Fibroblast of pulmonary artery (primary cell): Measurements from ENCODE around the gene TNFRSF8.

Experiments used
- DNase-seq: peaks from one replicate; pipeline ENCODE4 v3.0.0-alpha.2; 2010; ENCODE audit warnings: low read depth
- H3K4me3 ChIP-seq: replicated peaks from 2 replicates; pipeline ENCODE4 v1.5.1; 2011; ENCODE audit warnings: low read depth, mild to moderate bottlenecking, control low read depth, low read length, moderate library complexity
- TF ChIP-seq, protein P1 (sequence below): IDR thresholded peaks from 2 replicates; pipeline ENCODE4 v1.5.1; 2011; ENCODE audit warnings: mild to moderate bottlenecking, control low read depth, low read length, inconsistent platforms; ENCODE audit errors: missing control alignments

TNFRSF8 gene

DNA sequence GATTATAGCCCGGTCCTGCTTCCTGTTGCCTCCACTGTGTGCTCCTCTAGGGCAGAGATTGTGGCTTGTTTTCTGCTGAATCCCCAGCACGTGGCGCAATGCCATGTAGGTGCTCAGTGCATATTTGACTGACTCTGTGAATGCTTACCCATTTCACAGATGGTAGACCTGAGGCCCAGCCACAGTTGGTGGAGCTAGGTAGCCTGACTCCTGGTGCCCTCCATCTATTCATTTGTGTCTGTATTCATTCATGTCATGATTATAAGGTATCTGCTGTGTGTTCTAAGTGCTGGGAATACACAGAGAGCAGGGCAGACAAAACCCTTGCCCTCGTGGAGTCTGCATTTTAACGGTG, 126.2 kb downstream of the TNFRSF8 start:
- H3K4me3 ChIP-seq = no peak overlapping the region
- no peak for DNase-seq
- TF ChIP-seq, protein P1, sequence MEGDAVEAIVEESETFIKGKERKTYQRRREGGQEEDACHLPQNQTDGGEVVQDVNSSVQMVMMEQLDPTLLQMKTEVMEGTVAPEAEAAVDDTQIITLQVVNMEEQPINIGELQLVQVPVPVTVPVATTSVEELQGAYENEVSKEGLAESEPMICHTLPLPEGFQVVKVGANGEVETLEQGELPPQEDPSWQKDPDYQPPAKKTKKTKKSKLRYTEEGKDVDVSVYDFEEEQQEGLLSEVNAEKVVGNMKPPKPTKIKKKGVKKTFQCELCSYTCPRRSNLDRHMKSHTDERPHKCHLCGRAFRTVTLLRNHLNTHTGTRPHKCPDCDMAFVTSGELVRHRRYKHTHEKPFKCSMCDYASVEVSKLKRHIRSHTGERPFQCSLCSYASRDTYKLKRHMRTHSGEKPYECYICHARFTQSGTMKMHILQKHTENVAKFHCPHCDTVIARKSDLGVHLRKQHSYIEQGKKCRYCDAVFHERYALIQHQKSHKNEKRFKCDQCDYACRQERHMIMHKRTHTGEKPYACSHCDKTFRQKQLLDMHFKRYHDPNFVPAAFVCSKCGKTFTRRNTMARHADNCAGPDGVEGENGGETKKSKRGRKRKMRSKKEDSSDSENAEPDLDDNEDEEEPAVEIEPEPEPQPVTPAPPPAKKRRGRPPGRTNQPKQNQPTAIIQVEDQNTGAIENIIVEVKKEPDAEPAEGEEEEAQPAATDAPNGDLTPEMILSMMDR = no peak

DNA sequence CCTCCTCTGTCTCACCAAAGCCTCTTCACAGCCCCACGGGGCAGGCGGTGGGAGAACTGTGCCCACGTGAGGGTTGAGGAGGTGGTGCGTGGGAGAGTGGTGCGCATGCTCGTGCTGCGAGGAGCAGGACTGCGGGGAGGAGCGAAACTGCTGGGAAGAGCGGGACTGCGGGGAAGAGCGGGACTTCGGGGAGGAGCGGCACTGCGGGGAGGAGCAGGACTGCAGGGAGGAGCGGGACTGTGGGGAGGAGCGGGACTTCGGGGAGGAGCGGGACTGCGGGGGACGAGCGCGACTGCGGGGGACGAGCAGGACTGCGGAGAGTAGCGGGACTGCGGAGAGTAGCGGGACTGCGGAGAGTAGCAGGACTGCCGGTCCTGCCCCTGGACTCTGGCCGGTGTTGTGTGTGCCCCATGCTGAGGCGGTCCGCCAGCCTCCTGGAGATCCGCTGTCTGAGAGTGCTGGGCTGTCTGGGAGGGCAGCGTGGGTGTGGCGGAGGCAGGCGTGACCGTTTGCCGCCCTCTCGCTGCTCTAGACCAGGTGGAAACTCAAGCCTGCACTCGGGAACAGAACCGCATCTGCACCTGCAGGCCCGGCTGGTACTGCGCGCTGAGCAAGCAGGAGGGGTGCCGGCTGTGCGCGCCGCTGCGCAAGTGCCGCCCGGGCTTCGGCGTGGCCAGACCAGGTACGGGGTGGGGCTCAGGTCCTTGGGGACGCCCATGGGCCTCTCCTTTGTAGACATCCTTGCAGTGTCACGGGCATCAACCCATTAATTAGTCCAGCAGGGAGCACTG, 128.3 kb downstream of the TNFRSF8 start:
- TF ChIP-seq, protein P1 = no peak
- H3K4me3 ChIP-seq = no peak overlapping the region
- no peak for DNase-seq
